WI38 (cell line): Measurements from ENCODE around the gene SEZ6.

ENCODE experiments used
- H3K4me3 ChIP-seq: 2 replicates; pipeline ENCODE4 v1.5.1; 2011; ENCODE audit warnings: low read depth, mild to moderate bottlenecking, control low read depth, low read length
- TF ChIP-seq, protein P1 (sequence below): IDR thresholded peaks from 2 replicates; pipeline ENCODE4 v1.5.1; 2012; ENCODE audit warnings: low read depth, mild to moderate bottlenecking, control low read depth, low read length

The SEZ6 gene

GRCh38 chr17:29000973-29001372, 4.9 kb downstream of the SEZ6 start:
- TF ChIP-seq, protein P1, sequence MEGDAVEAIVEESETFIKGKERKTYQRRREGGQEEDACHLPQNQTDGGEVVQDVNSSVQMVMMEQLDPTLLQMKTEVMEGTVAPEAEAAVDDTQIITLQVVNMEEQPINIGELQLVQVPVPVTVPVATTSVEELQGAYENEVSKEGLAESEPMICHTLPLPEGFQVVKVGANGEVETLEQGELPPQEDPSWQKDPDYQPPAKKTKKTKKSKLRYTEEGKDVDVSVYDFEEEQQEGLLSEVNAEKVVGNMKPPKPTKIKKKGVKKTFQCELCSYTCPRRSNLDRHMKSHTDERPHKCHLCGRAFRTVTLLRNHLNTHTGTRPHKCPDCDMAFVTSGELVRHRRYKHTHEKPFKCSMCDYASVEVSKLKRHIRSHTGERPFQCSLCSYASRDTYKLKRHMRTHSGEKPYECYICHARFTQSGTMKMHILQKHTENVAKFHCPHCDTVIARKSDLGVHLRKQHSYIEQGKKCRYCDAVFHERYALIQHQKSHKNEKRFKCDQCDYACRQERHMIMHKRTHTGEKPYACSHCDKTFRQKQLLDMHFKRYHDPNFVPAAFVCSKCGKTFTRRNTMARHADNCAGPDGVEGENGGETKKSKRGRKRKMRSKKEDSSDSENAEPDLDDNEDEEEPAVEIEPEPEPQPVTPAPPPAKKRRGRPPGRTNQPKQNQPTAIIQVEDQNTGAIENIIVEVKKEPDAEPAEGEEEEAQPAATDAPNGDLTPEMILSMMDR, result no peak
- no peak overlapping the region for H3K4me3 ChIP-seq

DNA sequence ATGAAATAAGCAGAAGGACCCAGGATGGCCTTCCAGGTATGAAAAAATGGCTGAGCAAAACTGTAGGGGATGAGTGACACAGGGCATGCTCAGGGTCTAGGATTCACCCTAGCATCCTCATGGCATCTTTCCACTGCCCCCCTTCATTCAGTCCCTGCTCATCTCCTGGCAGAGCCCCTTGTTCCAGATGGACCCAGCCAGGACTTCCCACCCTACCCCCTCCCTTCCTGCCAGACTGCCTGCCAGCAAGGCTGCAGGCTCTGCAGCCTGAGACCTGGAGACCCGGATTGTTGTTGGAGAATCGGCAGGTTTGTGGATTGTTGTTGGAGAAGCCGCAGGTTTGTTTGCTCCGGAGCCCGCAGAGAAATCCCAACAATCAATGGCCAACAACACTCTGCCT, 6.6 kb downstream of the SEZ6 start:
- TF ChIP-seq, protein P1, result no peak
- H3K4me3 ChIP-seq, result no peak overlapping the region

GRCh38 chr17:28997806-28998205, 8.0 kb downstream of the SEZ6 start:
- TF ChIP-seq, protein P1, result no peak
- no peak overlapping the region for H3K4me3 ChIP-seq

GRCh38 chr17:28996554-28997096, 9.2 kb downstream of the SEZ6 start:
- no peak overlapping the region for H3K4me3 ChIP-seq
- TF ChIP-seq, protein P1, result no peak

DNA sequence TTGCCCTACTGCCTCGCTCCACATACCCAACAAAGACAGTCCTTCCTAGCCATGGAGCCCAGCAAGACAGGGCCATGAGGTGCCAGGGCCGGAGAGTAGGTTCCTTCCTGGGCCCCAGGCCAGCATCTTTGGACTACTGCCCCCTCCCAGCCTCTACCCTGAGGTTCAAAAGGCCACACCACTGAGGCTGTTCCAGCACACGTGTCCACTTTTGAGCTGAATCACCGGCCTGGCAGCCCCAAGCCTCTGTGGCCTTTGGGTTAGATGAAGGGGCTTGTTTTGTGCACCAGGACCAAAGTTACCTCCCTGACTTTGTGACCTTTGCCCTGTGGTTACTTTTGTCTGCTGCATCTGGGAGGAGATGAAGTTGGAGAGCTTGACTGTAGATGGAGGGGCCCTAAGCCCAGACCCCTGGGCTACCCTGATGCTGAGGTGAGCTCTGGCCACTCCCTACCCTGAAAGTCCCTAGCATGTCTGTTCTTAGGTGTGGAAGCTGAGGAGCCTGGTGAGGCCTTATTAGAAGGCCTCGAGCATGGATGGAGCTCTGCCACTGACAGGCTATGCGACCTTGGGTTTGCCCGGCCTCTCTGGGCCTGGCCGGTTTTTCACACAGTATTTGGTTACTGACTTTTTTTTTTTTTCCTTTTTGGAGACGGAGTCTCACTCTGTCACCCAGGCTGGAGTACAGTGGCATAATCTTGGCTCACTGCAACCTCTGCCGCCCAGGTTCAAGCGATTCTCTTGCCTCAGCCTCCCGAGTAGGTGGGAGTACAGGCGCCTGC, 12.0 kb downstream of the SEZ6 start:
- H3K4me3 ChIP-seq, result no peak overlapping the region
- TF ChIP-seq, protein P1, result no peak

- H3K4me3 ChIP-seq, result no peak overlapping the region
- TF ChIP-seq, protein P1, result no peak
Observed at GRCh38 chr17:28992625-28993600, 12.9 kb downstream of the SEZ6 start.
